Activated T-cell treated with anti-CD3 and anti-CD28 coated beads for 1 hour (primary cell): ENCODE results near the gene ABHD17C.

ENCODE experiments used
- DNase-seq: peaks from one replicate; pipeline ENCODE4 v3.0.0-alpha.2; 2020; ENCODE audit warnings: low read depth

Gene ABHD17C

GRCh38 chr15:80787316-80787715 lies 92.2 kb downstream of the ABHD17C start:
- no peak for DNase-seq

DNA sequence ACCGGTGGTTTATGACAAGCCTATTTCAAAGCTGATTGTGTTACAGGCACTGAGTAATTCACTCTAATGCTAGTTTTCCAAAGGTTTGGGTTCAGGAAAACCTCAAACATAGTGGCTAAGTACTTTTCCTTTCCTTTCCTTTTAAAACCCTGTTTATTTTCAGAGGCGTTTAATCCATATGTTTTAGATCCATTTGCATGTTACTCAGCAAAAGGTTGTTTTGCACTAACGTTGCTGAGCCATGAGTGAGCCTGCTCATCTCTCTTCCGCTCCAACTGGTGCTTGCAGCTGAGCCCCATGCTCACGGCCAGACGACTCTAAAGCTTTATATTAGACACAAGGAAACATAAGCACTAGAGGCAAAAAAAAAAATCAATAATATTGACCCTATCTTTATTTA lies 93.4 kb downstream of the ABHD17C start:
- DNase-seq: no peak

- DNase-seq: no peak
These were observed 94.2 kb downstream of the ABHD17C start for GRCh38 chr15:80789296-80789695.

- no peak for DNase-seq
These were observed 94.7 kb downstream of the ABHD17C start for GRCh38 chr15:80789796-80790195.

GRCh38 chr15:80790236-80790635 lies 95.1 kb downstream of the ABHD17C start:
- DNase-seq: no peak

DNA sequence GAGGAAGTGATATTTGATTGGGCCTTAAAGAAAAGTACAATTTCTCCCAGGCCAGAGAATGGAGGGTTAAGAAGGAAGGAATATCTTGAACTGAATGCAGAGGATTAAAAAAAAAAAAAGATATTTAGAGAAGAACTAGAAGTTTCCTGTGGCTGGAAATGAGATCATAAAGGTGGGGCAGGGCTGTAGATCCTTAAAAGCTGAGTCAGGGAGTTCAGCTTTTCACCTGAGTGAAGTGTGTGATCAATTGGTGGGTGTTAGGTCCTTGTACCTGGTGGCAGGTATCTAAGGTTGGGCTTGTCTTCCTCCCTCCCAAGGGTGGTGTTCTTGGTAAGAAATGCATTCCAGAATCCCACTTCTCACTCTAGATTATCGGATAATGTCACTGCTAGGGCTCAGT lies 95.9 kb downstream of the ABHD17C start:
- DNase-seq: no peak

DNA sequence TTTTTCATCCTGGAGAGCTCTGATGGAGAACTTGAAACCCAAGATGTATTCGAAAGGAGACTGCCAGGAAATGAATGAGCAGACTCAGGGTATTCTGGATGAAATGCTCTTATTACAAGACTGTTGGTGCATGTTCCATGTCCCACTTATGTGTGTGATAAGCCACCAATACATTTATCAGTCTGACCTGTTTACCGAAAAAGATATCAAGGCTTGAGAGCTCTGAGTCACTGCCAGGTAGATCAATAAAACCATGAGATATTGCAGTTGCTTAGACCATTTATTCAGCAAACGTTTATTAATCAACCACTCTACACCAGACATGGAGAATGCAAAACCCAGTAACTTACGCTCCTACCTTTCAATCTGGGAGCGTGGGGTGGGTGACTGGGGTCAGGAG lies 101.3 kb downstream of the ABHD17C start:
- no peak for DNase-seq

DNA sequence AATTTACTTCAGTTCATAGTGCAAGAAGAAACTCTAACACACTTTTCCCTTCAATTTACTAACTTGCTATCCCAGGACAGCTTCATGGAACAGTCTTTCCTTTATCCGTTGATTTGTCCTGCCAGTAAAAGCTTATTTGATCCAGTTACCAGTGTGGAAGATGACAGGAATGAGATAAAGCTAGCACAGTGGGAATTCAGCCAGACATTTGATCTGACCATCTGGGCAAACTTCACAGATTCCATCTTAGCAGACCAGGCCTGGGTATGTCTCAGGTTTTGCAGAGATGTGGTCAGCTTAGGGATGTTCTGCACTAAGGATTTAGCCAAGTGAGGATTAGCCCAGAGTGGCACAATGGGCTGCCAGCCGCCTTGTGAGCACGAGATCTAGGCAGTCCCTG lies 103.8 kb downstream of the ABHD17C start:
- DNase-seq: no peak

GRCh38 chr15:80800067-80800466 lies 105.0 kb downstream of the ABHD17C start:
- DNase-seq: no peak

- no peak for DNase-seq
These were observed 107.0 kb downstream of the ABHD17C start for GRCh38 chr15:80801891-80802680.

DNA sequence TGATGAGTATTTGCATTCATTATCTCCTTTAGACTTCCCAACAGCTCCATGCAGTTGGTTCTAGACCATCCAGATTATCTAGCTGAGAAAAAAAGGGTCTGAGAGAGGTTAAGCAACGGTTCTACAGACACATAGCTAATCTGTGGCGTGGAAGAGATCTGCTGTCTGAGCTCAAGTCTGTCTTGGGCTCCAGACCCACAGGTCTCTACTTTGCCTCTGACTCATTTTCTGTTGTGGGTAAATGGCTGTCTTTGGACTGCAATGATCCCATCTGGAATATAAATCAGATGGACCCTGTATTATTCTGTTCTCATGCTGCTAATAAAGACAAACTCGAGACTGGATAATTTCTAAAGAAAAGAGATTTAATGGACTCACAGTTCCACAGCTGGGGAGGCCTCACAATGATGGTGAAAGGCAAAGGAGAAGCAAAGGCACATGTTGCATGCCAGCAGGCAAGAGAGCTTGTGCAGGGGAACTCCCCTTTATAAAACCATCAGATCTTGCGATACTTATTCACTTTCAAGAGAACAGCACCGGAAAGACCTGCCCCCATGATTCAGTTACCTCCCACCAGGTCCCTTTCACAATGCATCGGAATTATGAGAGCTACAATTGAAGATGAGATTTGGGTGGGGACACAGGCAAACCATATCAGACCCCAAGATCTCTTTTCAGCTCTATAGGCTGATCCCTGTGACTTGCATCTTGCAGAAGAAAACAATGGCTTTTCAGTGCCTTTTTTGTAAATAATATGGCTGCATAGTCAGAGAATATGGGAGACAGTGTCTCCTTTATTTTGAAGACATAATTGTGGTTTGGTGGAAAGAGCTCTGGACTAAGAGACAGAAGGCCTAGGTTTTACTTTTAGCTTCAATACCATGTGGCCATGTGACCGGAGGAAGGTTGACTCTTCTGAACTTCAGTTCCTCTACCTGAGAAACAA lies 108.7 kb downstream of the ABHD17C start:
- DNase-seq: no peak

GRCh38 chr15:80804970-80805495 lies 109.9 kb downstream of the ABHD17C start:
- DNase-seq: no peak
